OCI-LY1 (cell line): ENCODE measurements around the gene RGS7.

Experiments
- EZH2 ChIP-seq: fragments of 200-600 bp; sonication (generic), shearing (Covaris generic); IDR thresholded peaks from 2 replicates; pipeline ENCODE4 v1.8.0; 2017; ENCODE audit warnings: borderline replicate concordance, mixed run types, mild to moderate bottlenecking, antibody characterized with exemption, low read length, moderate library complexity, mixed read lengths
- TF ChIP-seq, protein P1 (sequence below): fragments of 200-600 bp; sonication (generic), shearing (Covaris generic); IDR thresholded peaks from 2 replicates; pipeline ENCODE4 v1.5.1; 2017; ENCODE audit warnings: mild to moderate bottlenecking, antibody characterized with exemption, low read length, moderate library complexity, mixed read lengths

- TF ChIP-seq, protein P1, sequence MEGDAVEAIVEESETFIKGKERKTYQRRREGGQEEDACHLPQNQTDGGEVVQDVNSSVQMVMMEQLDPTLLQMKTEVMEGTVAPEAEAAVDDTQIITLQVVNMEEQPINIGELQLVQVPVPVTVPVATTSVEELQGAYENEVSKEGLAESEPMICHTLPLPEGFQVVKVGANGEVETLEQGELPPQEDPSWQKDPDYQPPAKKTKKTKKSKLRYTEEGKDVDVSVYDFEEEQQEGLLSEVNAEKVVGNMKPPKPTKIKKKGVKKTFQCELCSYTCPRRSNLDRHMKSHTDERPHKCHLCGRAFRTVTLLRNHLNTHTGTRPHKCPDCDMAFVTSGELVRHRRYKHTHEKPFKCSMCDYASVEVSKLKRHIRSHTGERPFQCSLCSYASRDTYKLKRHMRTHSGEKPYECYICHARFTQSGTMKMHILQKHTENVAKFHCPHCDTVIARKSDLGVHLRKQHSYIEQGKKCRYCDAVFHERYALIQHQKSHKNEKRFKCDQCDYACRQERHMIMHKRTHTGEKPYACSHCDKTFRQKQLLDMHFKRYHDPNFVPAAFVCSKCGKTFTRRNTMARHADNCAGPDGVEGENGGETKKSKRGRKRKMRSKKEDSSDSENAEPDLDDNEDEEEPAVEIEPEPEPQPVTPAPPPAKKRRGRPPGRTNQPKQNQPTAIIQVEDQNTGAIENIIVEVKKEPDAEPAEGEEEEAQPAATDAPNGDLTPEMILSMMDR, result no peak
- TF ChIP-seq EZH2, result no peak
Measured at GRCh38 chr1:240980342-240980741, 376.7 kb downstream of the RGS7 start.
